H9 (cell line): Measurements from ENCODE around the gene UBXN7. TPM values are rescaled to one million over a fixed set of nuclear protein-coding genes. Genes with fewer than 3 reads are reported as not detected.
"Not testable (repeated sequence)": the region's sequence is repeated elsewhere in the genome, so short reads cannot be mapped to it uniquely, and the experiment has no call there.

Experiments used
- DNase-seq: peaks from one replicate; pipeline ENCODE4 v3.0.0-alpha.2; 2017
- H2AFZ ChIP-seq: one replicate; pipeline ENCODE4 v1.6.1; 2013; ENCODE audit warnings: mild to moderate bottlenecking, low read length, control low read depth, moderate library complexity
- H2AK5ac ChIP-seq: 2 replicates; pipeline ENCODE4 v1.6.1; 2013; ENCODE audit warnings: low read length, control low read depth, mixed read lengths; ENCODE audit not compliant: insufficient read length
- H2BK120ac ChIP-seq: one replicate; pipeline ENCODE4 v1.6.1; 2013; ENCODE audit warnings: low read depth, mild to moderate bottlenecking, low read length, control low read depth, inconsistent platforms; ENCODE audit not compliant: poor library complexity, severe bottlenecking
- H2BK12ac ChIP-seq: 2 replicates; pipeline ENCODE4 v1.6.1; 2013; ENCODE audit warnings: low read length, control low read depth, mixed read lengths, low read depth; ENCODE audit not compliant: insufficient read length
- H2BK15ac ChIP-seq: 2 replicates; pipeline ENCODE4 v1.6.1; 2013; ENCODE audit warnings: low read depth, low read length, control low read depth
- H2BK20ac ChIP-seq: one replicate; pipeline ENCODE4 v1.6.1; 2013; ENCODE audit warnings: low read depth, mild to moderate bottlenecking, low read length, control low read depth, inconsistent platforms; ENCODE audit not compliant: poor library complexity, severe bottlenecking
- H2BK5ac ChIP-seq: 2 replicates; pipeline ENCODE4 v1.6.1; 2013; ENCODE audit warnings: low read length, control low read depth, mixed read lengths; ENCODE audit not compliant: insufficient read length
- H3K14ac ChIP-seq: 2 replicates; pipeline ENCODE4 v1.6.1; 2013; ENCODE audit warnings: low read length, control low read depth; ENCODE audit not compliant: insufficient read depth
- H3K18ac ChIP-seq: 2 replicates; pipeline ENCODE4 v1.6.1; 2013; ENCODE audit warnings: low read depth, mild to moderate bottlenecking, mixed read lengths, low read length, control low read depth; ENCODE audit not compliant: insufficient read length
- H3K23ac ChIP-seq: 2 replicates; pipeline ENCODE4 v1.6.1; 2013; ENCODE audit warnings: low read length, control low read depth, mixed read lengths, low read depth; ENCODE audit not compliant: insufficient read length
- H3K23me2 ChIP-seq: 2 replicates; pipeline ENCODE4 v1.6.1; 2013; ENCODE audit warnings: low read depth, mild to moderate bottlenecking, mixed read lengths, low read length, control low read depth; ENCODE audit not compliant: insufficient read length, poor library complexity, severe bottlenecking
- H3K27ac ChIP-seq: 2 replicates; pipeline ENCODE4 v1.5.1; 2013; ENCODE audit warnings: low read length, control low read depth, mixed read lengths, low read depth; ENCODE audit not compliant: insufficient read length
- H3K27me3 ChIP-seq: 2 replicates; pipeline ENCODE4 v1.6.1; 2013; ENCODE audit warnings: low read length, control low read depth, inconsistent platforms; ENCODE audit not compliant: insufficient read depth
- H3K4ac ChIP-seq: 2 replicates; pipeline ENCODE4 v1.6.1; 2013; ENCODE audit warnings: low read depth, mild to moderate bottlenecking, control low read depth, inconsistent platforms, low read length, moderate library complexity
- H3K4me1 ChIP-seq: 2 replicates; pipeline ENCODE4 v1.6.1; 2013; ENCODE audit warnings: low read length, control low read depth, inconsistent platforms; ENCODE audit not compliant: insufficient read depth
- H3K4me2 ChIP-seq: 2 replicates; pipeline ENCODE4 v1.6.1; 2013; ENCODE audit warnings: low read length, control low read depth, mixed read lengths; ENCODE audit not compliant: insufficient read length, insufficient read depth
- H3K56ac ChIP-seq: 2 replicates; pipeline ENCODE4 v1.6.1; 2013; ENCODE audit warnings: low read depth, mild to moderate bottlenecking, mixed read lengths, low read length, control low read depth; ENCODE audit not compliant: insufficient read length
- H3K79me1 ChIP-seq: 2 replicates; pipeline ENCODE4 v1.6.1; 2013; ENCODE audit warnings: low read depth, mild to moderate bottlenecking, moderate library complexity, low read length, control low read depth, inconsistent platforms; ENCODE audit not compliant: insufficient read depth, poor library complexity, severe bottlenecking
- H3K79me2 ChIP-seq: 2 replicates; pipeline ENCODE4 v1.6.1; 2013; ENCODE audit warnings: low read length, control low read depth, inconsistent platforms; ENCODE audit not compliant: insufficient read depth
- H3K9ac ChIP-seq: 2 replicates; pipeline ENCODE4 v1.6.1; 2013; ENCODE audit warnings: low read length, control low read depth, mixed read lengths; ENCODE audit not compliant: insufficient read length; ENCODE audit errors: extremely low read depth
- H3K9me3 ChIP-seq: one replicate; pipeline ENCODE4 v1.6.1; 2013; ENCODE audit warnings: low read depth, low read length, inconsistent platforms; ENCODE audit not compliant: control insufficient read depth
- H3T11ph ChIP-seq: one replicate; pipeline ENCODE4 v1.6.1; 2013; ENCODE audit warnings: mild to moderate bottlenecking, low read length, control low read depth, inconsistent platforms
- H4K20me1 ChIP-seq: one replicate; pipeline ENCODE4 v1.6.1; 2013; ENCODE audit not compliant: control insufficient read depth, insufficient read length, insufficient read depth
- H4K5ac ChIP-seq: 2 replicates; pipeline ENCODE4 v1.6.1; 2013; ENCODE audit warnings: low read depth, mild to moderate bottlenecking, mixed read lengths, low read length, control low read depth; ENCODE audit not compliant: insufficient read length
- H4K8ac ChIP-seq: replicated peaks from 2 replicates; pipeline ENCODE4 v1.6.1; 2013; ENCODE audit warnings: low read length, control low read depth, mixed read lengths, low read depth; ENCODE audit not compliant: insufficient read length
- H4K91ac ChIP-seq: 2 replicates; pipeline ENCODE4 v1.6.1; 2013; ENCODE audit warnings: low read depth, mild to moderate bottlenecking, moderate library complexity, mixed read lengths, low read length, control low read depth; ENCODE audit not compliant: insufficient read length
- H3K27ac Mint-ChIP-seq, 3 experiments: 2 replicates in 2 of 3; 3 replicates in 1 of 3; pipeline ENCODE4 v1.8.0; 2020 to 2021; ENCODE audit warnings: mixed read lengths in 3 of 3, mild to moderate bottlenecking in 1 of 3, moderate library complexity in 1 of 3
- H3K27me3 Mint-ChIP-seq: 2 replicates; pipeline ENCODE4 v1.8.0; 2021; ENCODE audit warnings: low read depth, mild to moderate bottlenecking, moderate library complexity, mixed read lengths
- H3K36me3 Mint-ChIP-seq, 3 experiments: 2 replicates in 2 of 3; 3 replicates in 1 of 3; pipeline ENCODE4 v1.8.0; 2020 to 2021; ENCODE audit warnings: low read depth in 3 of 3, mixed read lengths in 3 of 3; ENCODE audit not compliant: insufficient read depth in 1 of 3
- H3K4me1 Mint-ChIP-seq, 2 experiments: 2 replicates each; pipeline ENCODE4 v1.8.0; 2020; ENCODE audit warnings: mixed read lengths in 2 of 2
- H3K4me3 Mint-ChIP-seq, 2 experiments: 2 replicates in 1 of 2; 3 replicates in 1 of 2; pipeline ENCODE4 v1.8.0; 2020 to 2021; ENCODE audit warnings: mild to moderate bottlenecking in 2 of 2, mixed read lengths in 2 of 2, moderate library complexity in 1 of 2
- H3K9me3 Mint-ChIP-seq, 2 experiments: 2 replicates in 1 of 2; 3 replicates in 1 of 2; pipeline ENCODE4 v1.8.0; 2020; ENCODE audit warnings: mild to moderate bottlenecking in 2 of 2, mixed read lengths in 2 of 2, moderate library complexity in 1 of 2
- CTCF ChIP-seq: fragments of 200-600 bp; sonication (generic); conservative IDR thresholded peaks from 3 replicates; pipeline ENCODE4 v1.8.0; 2021; ENCODE audit warnings: antibody characterized with exemption, mild to moderate bottlenecking
- WGBS: extraction: QIAGEN DNeasy Blood & Tissue Kit; methylation state at CpG from one replicate; pipeline ENCODE4 v1.1.7; 2013; ENCODE audit warnings: missing lambda C conversion rate, low lambda C conversion rate, mixed read lengths; ENCODE audit not compliant: insufficient read length; ENCODE audit errors: extremely low coverage; 5-methylcytosine and 5-hydroxymethylcytosine counted together
- total RNA-seq: library from RNA; stranded (reverse); gene quantifications from 2 replicates; pipeline ENCODE4 v1.2.1, GENCODE V29; 2021

The UBXN7 gene
- total RNA-seq, 1 experiment from 2014 or later, result 110 TPM

- H3K27me3 Mint-ChIP-seq, result no peaks in the 10 kb centered on the region; the same call in none of the 2 replicates
- no peak overlapping the region for H4K5ac ChIP-seq
- H3K36me3 Mint-ChIP-seq, result peaks cover 83 to 95% (median 87%) of the 10 kb centered on the region in 3 experiments
- no peak overlapping the region for H3K4me3 Mint-ChIP-seq
- H3T11ph ChIP-seq, result no peak overlapping the region
- no peak overlapping the region for H2BK20ac ChIP-seq
- TF ChIP-seq CTCF, result no peak
- no peak overlapping the region for H4K8ac ChIP-seq
- H3K4me2 ChIP-seq, result no peak overlapping the region
- no peak overlapping the region for H3K56ac ChIP-seq
- no peak overlapping the region for H2AK5ac ChIP-seq
- H3K4me1 ChIP-seq, result no peaks in the 10 kb centered on the region
- DNase-seq, result no peak
- no peaks in the 10 kb centered on the region for H3K79me1 ChIP-seq
- peaks cover 4 to 5% of the 10 kb centered on the region in 2 experiments; a peak in 2 of 4 replicates for H3K4me1 Mint-ChIP-seq
- no peak overlapping the region for H2BK120ac ChIP-seq
- H3K9me3 ChIP-seq, result peaks cover 5% of the 10 kb centered on the region
- H2BK5ac ChIP-seq, result no peak overlapping the region
- no peak overlapping the region for H3K23ac ChIP-seq
- no peak overlapping the region for H3K4ac ChIP-seq
- peaks cover 46 to 51% of the 10 kb centered on the region in 2 experiments for H3K9me3 Mint-ChIP-seq
- no peak overlapping the region for H2AFZ ChIP-seq
- H3K9ac ChIP-seq, result no peak overlapping the region
- no peak overlapping the region for H3K14ac ChIP-seq
- H2BK15ac ChIP-seq, result no peak overlapping the region
- no peaks in the 10 kb centered on the region for H3K27me3 ChIP-seq
- no peaks in the 10 kb centered on the region for H3K23me2 ChIP-seq
- H2BK12ac ChIP-seq, result no peak overlapping the region
- H3K79me2 ChIP-seq, result peaks cover 2% of the 10 kb centered on the region; the same call in 1 of the 2 replicates
- H4K91ac ChIP-seq, result no peak overlapping the region
- no peak overlapping the region for H3K27ac ChIP-seq
- no peaks in the 10 kb centered on the region for H4K20me1 ChIP-seq
- no CpG with 5 or more reads among the region's 3 CpGs for WGBS
- no peak overlapping the region for H3K27ac Mint-ChIP-seq
- H3K18ac ChIP-seq, result no peak overlapping the region
These were observed 43.3 kb downstream of the UBXN7 start for GRCh38 chr3:196388956-196389355.

GRCh38 chr3:196387941-196388340 is 44.3 kb downstream of the UBXN7 start:
- H4K8ac ChIP-seq, H3K56ac ChIP-seq, H3K4me3 Mint-ChIP-seq, H3K14ac ChIP-seq, H3K27ac Mint-ChIP-seq, H3K9me3 ChIP-seq, H2BK5ac ChIP-seq, H2AFZ ChIP-seq, H2AK5ac ChIP-seq, H3K27ac ChIP-seq, H3K79me1 ChIP-seq, H3K27me3 Mint-ChIP-seq, H3T11ph ChIP-seq, H3K4me1 ChIP-seq, H2BK20ac ChIP-seq, H3K79me2 ChIP-seq, H3K9ac ChIP-seq, H2BK12ac ChIP-seq, H3K4me2 ChIP-seq, H3K4ac ChIP-seq, H3K27me3 ChIP-seq, H3K4me1 Mint-ChIP-seq, H3K23me2 ChIP-seq, H4K20me1 ChIP-seq, H2BK15ac ChIP-seq, DNase-seq, H3K23ac ChIP-seq, H4K5ac ChIP-seq, H4K91ac ChIP-seq, H3K18ac ChIP-seq, H2BK120ac ChIP-seq: not testable (repeated sequence)
- no CpG with 5 or more reads among the region's 2 CpGs for WGBS
- Mint-ChIP-seq H3K36me3 (peaks cover 84 to 95% (median 86%) of the 10 kb centered on the region in 3 experiments), H3K9me3 (peaks cover 55 to 59% of the 10 kb centered on the region in 2 experiments)
